Right ventricle myocardium superior (tissue), 1 donor: ENCODE measurements around the gene SSBP4. TPM values are rescaled to one million over a fixed set of nuclear protein-coding genes. Genes with fewer than 3 reads are reported as not detected.
A peak's percentile ranks its signal among the peaks of the same experiment; 100 is the strongest.

Experiments used
- ATAC-seq: fragments of 200-7000 bp; cut with Tn5 transposase; one replicate; pipeline ENCODE4 v1.9.1; 2020; ENCODE audit warnings: mild to moderate bottlenecking; ENCODE audit not compliant: poor library complexity
- DNase-seq: peaks from one replicate; pipeline ENCODE4 v3.0.0-alpha.2; 2020
- intact Hi-C: fragments of 100-400 bp; cut with DNase I; formaldehyde crosslinking; loops from one replicate; pipeline ENCODE4 v1.11.2; 2022
- total RNA-seq: library from RNA; stranded (reverse); fragmentation: NEBNext Ultra II Directional; extraction: Animal tissue kit (Norgen Biotek cat#: 25700); gene quantifications from one replicate; pipeline ENCODE4 v1.2.1, GENCODE V29; 2021
- donor health status: DM: no; HTN: yes; CAD: no; lungs with severe emphysema.

Gene SSBP4
- total RNA-seq, 1 donor from 2014 or later = 30.4 TPM

GRCh38 chr19:18417250-18418028 lies 1.8 kb upstream of the SSBP4 start:
- peak; percentile 91 for DNase-seq
- ATAC-seq = peak; percentile 60
- intact Hi-C loops = no loop called here

- intact Hi-C loops = no loop called here
- DNase-seq (no peak), ATAC-seq (peak; percentile 0)
These were observed 1.1 kb upstream of the SSBP4 start for GRCh38 chr19:18418029-18418482.

- DNase-seq = peak; percentile 70
- ATAC-seq = peak; percentile 2
- intact Hi-C loops = no loop called here
These were observed 559 bp upstream of the SSBP4 start for GRCh38 chr19:18418483-18419194.

- ATAC-seq (no peak), DNase-seq (no peak)
- intact Hi-C loops = no loop called here
These were observed 682 bp downstream of the SSBP4 start for GRCh38 chr19:18419699-18420460.

GRCh38 chr19:18420930-18421329 lies 1.7 kb downstream of the SSBP4 start:
- ATAC-seq (no peak), DNase-seq (no peak)
- intact Hi-C loops = no loop called here

- no peak for ATAC-seq
- DNase-seq = no peak
- intact Hi-C loops = no loop called here
These were observed 2.3 kb downstream of the SSBP4 start for GRCh38 chr19:18421371-18421959.

- ATAC-seq (no peak), DNase-seq (no peak)
- intact Hi-C loops = no loop called here
These were observed 3.5 kb downstream of the SSBP4 start for GRCh38 chr19:18422530-18423191.

- DNase-seq (no peak), ATAC-seq (no peak)
- intact Hi-C loops = no loop called here
These were observed 4.2 kb downstream of the SSBP4 start for GRCh38 chr19:18423258-18424020.

- ATAC-seq (no peak), DNase-seq (no peak)
- intact Hi-C loops = no loop called here
These were observed 5.1 kb downstream of the SSBP4 start for GRCh38 chr19:18424122-18424889.

GRCh38 chr19:18424890-18425514 lies 5.8 kb downstream of the SSBP4 start:
- intact Hi-C loops = no loop called here
- DNase-seq = no peak
- no peak for ATAC-seq

- ATAC-seq = peak; percentile 73
- intact Hi-C loops = no loop called here
- DNase-seq = peak; percentile 84
These were observed 6.6 kb downstream of the SSBP4 start for GRCh38 chr19:18425515-18426415.

GRCh38 chr19:18426416-18426767 lies 7.2 kb downstream of the SSBP4 start:
- intact Hi-C loops = no loop called here
- DNase-seq = no peak
- ATAC-seq = no peak

GRCh38 chr19:18427080-18427742 lies 8.0 kb downstream of the SSBP4 start:
- intact Hi-C loops = no loop called here
- ATAC-seq (no peak), DNase-seq (no peak)

GRCh38 chr19:18427743-18428113 lies 8.5 kb downstream of the SSBP4 start:
- intact Hi-C loops = no loop called here
- ATAC-seq (no peak), DNase-seq (no peak)

GRCh38 chr19:18428173-18428786 lies 9.1 kb downstream of the SSBP4 start:
- intact Hi-C loops = no loop called here
- DNase-seq (no peak), ATAC-seq (no peak)
